GM20000 (cell line): ENCODE data around the gene WNT3.

Experiments
- DNase-seq: peaks from one replicate; pipeline ENCODE4 v3.0.0; 2012; ENCODE audit warnings: low spot score
- TF ChIP-seq, protein P1 (sequence below): IDR thresholded peaks from 2 replicates; pipeline ENCODE4 v1.5.1; 2012; ENCODE audit warnings: mild to moderate bottlenecking, control low read depth; ENCODE audit errors: extremely low read depth, missing control alignments

The WNT3 gene

GRCh38 chr17:46811978-46812583 is 6.4 kb downstream of the WNT3 start:
- DNase-seq = no peak
- TF ChIP-seq, protein P1, sequence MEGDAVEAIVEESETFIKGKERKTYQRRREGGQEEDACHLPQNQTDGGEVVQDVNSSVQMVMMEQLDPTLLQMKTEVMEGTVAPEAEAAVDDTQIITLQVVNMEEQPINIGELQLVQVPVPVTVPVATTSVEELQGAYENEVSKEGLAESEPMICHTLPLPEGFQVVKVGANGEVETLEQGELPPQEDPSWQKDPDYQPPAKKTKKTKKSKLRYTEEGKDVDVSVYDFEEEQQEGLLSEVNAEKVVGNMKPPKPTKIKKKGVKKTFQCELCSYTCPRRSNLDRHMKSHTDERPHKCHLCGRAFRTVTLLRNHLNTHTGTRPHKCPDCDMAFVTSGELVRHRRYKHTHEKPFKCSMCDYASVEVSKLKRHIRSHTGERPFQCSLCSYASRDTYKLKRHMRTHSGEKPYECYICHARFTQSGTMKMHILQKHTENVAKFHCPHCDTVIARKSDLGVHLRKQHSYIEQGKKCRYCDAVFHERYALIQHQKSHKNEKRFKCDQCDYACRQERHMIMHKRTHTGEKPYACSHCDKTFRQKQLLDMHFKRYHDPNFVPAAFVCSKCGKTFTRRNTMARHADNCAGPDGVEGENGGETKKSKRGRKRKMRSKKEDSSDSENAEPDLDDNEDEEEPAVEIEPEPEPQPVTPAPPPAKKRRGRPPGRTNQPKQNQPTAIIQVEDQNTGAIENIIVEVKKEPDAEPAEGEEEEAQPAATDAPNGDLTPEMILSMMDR = no peak

DNA sequence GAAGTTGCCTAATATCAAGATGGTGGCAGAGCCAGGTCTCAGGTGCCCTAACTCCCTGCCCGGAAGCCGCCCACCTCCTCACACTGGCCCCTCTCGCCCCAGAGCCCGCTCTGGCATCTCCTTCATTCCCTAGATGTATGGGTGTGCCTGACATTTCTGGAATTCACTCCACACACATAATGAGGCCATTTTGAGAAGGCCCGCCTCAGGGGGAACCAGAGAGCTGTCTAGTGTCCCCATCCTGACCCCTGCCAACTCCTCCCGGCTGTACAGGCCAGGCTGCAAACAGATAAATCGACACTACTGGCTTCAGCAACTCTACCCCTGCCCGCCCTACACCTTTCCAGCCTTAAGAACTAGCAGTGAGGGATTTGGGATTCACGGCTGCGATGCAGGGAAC is 7.7 kb downstream of the WNT3 start:
- TF ChIP-seq, protein P1 = no peak
- no peak for DNase-seq

GRCh38 chr17:46809110-46809571 is 9.4 kb downstream of the WNT3 start:
- TF ChIP-seq, protein P1 = no peak

GRCh38 chr17:46805771-46806170 is 12.7 kb downstream of the WNT3 start:
- DNase-seq = no peak
- TF ChIP-seq, protein P1 = no peak

More at GRCh38 chr17:46809110-46809571, 9.4 kb downstream of the WNT3 start:
- no peak for DNase-seq

DNA sequence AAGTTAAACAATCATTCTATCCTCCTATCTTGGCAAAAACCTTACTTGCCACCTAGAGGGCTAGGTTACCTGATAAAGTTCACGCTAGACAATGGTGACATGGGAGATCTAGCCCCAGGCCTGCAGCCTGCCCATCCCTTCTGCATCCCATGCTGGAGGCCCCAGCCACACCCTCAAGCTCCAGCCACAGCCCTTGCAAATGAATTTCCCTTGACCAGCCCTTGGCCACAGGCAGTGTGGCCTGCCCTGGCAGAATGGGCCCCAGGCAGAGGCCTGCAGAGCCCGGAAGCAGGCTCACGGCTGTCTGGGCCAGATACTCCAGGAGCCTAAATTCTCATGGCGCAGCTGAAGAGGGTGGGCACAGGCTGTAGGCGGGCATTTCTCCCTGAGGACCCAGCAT is 14.9 kb downstream of the WNT3 start:
- TF ChIP-seq, protein P1 = no peak
- DNase-seq = no peak

GRCh38 chr17:46802800-46803199 is 15.7 kb downstream of the WNT3 start:
- no peak for DNase-seq

DNA sequence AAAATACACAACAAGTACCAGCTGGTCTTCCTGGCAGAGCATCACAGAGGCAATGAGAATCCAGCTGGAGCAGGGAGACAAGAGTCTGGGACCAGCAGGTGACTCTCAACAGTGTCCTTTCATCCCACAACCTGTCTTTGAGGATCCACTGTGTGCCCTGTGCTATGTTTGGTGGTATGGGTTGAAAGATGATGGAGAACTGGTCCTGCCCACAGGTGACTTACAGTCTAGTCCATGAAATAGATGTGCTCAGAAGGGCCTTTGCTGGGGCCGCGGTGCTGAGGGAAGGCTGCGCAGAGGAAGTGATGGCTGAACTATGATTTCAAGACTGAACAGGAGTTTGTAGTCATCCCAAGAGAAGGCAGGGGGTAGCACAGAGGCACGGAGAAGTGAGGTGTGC is 17.9 kb downstream of the WNT3 start:
- no peak for DNase-seq
- TF ChIP-seq, protein P1 = no peak

More at GRCh38 chr17:46802800-46803199, 15.7 kb downstream of the WNT3 start:
- TF ChIP-seq, protein P1 = no peak
